Measurements from ENCODE around the gene RAB37.

Gene RAB37

GRCh38 chr17:74744714-74745547 lies 7.9 kb downstream of the RAB37 start:
- DNase-seq (ENCODE audit: low read depth in 4 of 4, low spot score in 1 of 4) = peak; percentile 68 to 80 (median 72)

- DNase-seq (ENCODE audit: low read depth in 4 of 4, low spot score in 1 of 4) = no peak
These were observed 8.6 kb downstream of the RAB37 start for GRCh38 chr17:74745548-74746177.

GRCh38 chr17:74746376-74746775 lies 9.3 kb downstream of the RAB37 start:
- DNase-seq (ENCODE audit: low read depth in 4 of 4, low spot score in 1 of 4) = no peak

GRCh38 chr17:74746922-74747321 lies 9.9 kb downstream of the RAB37 start:
- no peak for DNase-seq (ENCODE audit: low read depth in 4 of 4, low spot score in 1 of 4)

GRCh38 chr17:74748279-74748528 lies 11.1 kb downstream of the RAB37 start:
- no peak for DNase-seq (ENCODE audit: low read depth in 4 of 4, low spot score in 1 of 4)

GRCh38 chr17:74748529-74749278 lies 11.6 kb downstream of the RAB37 start, which contains the start of gene NHERF1:
Gene NHERF1 (plus strand): TSS chr17:74748628. CDS start chr17:74748847, 219 bp downstream.
- DNase-seq (ENCODE audit: low read depth in 4 of 4, low spot score in 1 of 4) = peak; percentile 83 to 93 (median 86)

GRCh38 chr17:74749279-74750038 lies 12.4 kb downstream of the RAB37 start:
- DNase-seq (ENCODE audit: low read depth in 4 of 4, low spot score in 1 of 4) = peak in 1 of 4 experiments; percentile 40

GRCh38 chr17:74750039-74750326 lies 12.9 kb downstream of the RAB37 start:
- DNase-seq (ENCODE audit: low read depth in 4 of 4, low spot score in 1 of 4) = no peak

GRCh38 chr17:74750327-74751069 lies 13.4 kb downstream of the RAB37 start:
- no peak for DNase-seq (ENCODE audit: low read depth in 4 of 4, low spot score in 1 of 4)

GRCh38 chr17:74752415-74752814 lies 15.4 kb downstream of the RAB37 start:
- DNase-seq (ENCODE audit: low read depth in 4 of 4, low spot score in 1 of 4) = no peak

GRCh38 chr17:74752822-74753401 lies 15.9 kb downstream of the RAB37 start:
- no peak for DNase-seq (ENCODE audit: low read depth in 4 of 4, low spot score in 1 of 4)

GRCh38 chr17:74754832-74755231 lies 17.8 kb downstream of the RAB37 start:
- no peak for DNase-seq (ENCODE audit: low read depth in 4 of 4, low spot score in 1 of 4)

GRCh38 chr17:74755533-74755932 lies 18.5 kb downstream of the RAB37 start:
- no peak for DNase-seq (ENCODE audit: low read depth in 4 of 4, low spot score in 1 of 4)

GRCh38 chr17:74756891-74757290 lies 19.8 kb downstream of the RAB37 start:
- DNase-seq (ENCODE audit: low read depth in 4 of 4, low spot score in 1 of 4) = no peak

- DNase-seq (ENCODE audit: low read depth in 4 of 4, low spot score in 1 of 4) = no peak
These were observed 20.4 kb downstream of the RAB37 start for GRCh38 chr17:74757502-74757901.

- DNase-seq (ENCODE audit: low read depth in 4 of 4, low spot score in 1 of 4) = no peak
These were observed 21.1 kb downstream of the RAB37 start for GRCh38 chr17:74757931-74758847.

- DNase-seq (ENCODE audit: low read depth in 4 of 4, low spot score in 1 of 4) = no peak
These were observed 21.8 kb downstream of the RAB37 start for GRCh38 chr17:74758848-74759168.

- DNase-seq (ENCODE audit: low read depth in 4 of 4, low spot score in 1 of 4) = no peak
These were observed 22.3 kb downstream of the RAB37 start for GRCh38 chr17:74759243-74759801.

- no peak for DNase-seq (ENCODE audit: low read depth in 4 of 4, low spot score in 1 of 4)
These were observed 22.9 kb downstream of the RAB37 start for GRCh38 chr17:74759941-74760340.
